ENCODE measurements around the gene GLIPR2.

DNA sequence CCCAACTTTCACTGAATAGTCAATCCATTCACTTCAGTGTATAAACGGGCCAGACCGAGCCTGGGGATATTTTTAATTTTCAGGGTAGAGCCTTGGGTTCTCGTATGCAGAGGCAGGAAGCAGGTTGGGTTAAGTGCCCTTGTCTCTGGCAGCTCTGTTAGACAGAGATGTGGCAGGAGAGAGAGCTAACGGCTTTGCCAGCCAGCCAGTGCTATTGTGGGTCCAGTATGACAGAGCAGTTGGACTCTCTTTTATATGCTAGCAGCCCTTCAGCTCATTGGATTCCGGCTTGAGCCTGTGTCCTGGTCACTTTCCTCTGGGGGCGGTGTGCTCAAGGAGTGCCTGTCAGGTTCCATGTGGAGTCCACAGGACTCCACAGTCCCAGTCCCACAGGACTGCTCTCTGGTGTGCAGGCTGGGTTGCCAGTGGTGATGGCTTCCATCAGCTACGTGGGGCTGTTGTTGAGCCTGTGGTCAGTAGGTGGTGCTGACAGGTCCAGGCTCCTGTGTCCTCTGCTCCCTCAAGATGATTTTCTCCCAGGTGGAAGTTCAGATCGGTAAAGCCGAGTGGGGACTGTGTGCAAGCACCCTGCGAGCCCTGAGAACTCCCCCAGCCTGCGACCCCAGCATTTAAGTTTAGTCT lies 68.5 kb downstream of the GLIPR2 start:
- TF ChIP-seq POLR2AphosphoS5 (IDR thresholded peaks at IDR 0.05; ENCODE audit: borderline replicate concordance, low read depth, low read length) (no peak), EZH2 (IDR thresholded peaks at IDR 0.05) (no peak)
